GM19025 (cell line): Measurements from ENCODE around the gene SMOC1.

Experiments used
- ATAC-seq: cut with Tn5 transposase; IDR thresholded peaks from one replicate; pipeline ENCODE4 v1.9.1; 2021; ENCODE audit warnings: mild to moderate bottlenecking, low read depth, moderate library complexity; ENCODE audit not compliant: unreplicated experiment

SMOC1 gene

DNA sequence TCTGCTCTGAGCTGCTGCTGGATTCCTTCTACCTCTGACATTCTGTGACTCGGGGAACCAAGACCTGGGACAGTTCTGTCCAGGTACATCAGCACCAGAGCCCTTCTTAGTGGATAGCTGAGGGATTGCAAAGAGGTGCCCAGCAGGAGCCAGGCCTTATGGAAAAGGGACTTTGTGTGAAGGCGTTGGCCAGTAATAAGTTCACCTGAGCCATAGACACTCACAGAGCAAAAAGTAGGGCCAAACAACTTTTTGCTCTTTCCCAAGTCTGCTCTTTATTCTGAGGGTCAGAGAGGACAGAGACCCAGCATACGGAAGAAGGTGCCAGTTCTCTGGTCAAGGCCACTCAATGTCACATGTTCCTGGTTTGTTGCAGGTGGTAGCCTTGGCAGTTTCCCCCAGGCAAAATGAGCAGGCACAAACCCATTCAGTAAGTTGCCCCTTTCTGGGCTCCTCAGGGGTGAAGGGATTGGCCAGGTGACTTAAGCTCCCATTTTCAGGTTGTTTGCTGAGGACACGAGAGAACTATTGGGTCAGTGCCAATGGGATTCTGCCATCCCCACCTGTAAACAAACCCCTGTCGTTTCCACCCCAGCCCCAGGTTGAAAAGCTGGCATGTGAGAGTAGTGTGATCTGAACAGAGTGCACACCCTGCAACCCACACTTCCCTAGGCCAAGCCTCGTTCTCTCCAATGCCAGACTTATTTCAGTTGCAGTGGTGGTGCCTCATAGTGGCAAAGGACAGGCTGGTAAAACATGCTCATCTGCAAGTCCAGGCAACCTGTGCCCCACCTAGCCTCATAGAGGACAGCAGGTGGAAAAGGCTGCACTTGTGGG is 150.3 kb downstream of the SMOC1 start:
- ATAC-seq = no peak

DNA sequence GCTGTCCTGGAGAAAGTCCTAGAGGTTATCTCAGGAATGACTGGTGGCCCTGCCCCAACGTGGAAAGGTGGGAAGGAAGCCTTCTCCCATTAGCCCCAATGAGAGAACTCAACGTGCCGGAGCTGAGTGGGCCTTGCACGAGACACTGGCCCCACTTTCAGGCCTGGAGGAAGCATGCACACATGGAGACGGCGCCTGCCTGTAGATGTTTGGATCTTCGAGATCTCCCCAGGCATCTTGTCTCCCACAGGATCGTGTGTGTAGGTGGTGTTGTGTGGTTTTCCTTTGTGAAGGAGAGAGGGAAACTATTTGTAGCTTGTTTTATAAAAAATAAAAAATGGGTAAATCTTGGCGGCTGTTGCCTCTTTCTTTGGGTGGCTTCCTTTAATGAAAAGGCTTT is 152.8 kb downstream of the SMOC1 start:
- no peak for ATAC-seq

DNA sequence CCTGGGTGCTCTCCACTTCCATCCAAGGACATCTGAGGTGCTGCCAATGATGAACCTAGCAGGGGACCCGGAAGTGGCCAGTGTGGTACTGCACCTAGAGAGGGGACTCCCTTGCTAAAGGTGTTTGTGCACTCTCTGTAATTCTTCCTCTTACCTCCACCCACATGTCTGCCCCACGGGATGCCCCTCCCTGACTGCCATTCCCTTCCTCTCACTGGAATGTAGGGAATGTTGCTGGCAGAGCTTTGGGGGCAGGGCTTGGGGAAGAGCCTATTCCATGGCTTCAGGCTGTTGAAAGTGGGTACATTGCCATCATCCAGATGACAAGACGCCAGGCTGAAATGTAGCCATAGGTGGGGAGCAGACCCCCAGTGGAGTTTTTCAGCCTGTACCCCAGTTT is 153.2 kb downstream of the SMOC1 start:
- ATAC-seq = no peak

DNA sequence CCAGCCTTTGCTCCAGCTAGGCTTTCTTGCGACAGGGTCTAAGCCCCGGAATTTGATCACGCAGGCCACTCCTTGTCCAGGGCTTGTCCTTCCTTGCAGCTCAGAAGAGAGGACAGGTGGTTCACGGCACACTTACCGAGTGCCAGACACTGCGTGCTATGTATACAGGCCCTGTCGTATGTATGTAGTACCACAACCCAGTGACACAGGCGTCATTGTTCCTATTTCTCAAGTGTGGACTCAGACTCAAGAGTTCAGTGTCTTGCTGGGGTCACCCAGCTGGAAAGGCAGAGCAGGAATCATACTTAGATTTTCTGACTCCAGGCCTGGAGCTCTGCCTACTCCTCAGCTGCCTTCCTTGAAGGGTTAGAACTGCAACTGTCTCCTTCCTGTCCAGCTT is 153.9 kb downstream of the SMOC1 start:
- ATAC-seq = no peak

DNA sequence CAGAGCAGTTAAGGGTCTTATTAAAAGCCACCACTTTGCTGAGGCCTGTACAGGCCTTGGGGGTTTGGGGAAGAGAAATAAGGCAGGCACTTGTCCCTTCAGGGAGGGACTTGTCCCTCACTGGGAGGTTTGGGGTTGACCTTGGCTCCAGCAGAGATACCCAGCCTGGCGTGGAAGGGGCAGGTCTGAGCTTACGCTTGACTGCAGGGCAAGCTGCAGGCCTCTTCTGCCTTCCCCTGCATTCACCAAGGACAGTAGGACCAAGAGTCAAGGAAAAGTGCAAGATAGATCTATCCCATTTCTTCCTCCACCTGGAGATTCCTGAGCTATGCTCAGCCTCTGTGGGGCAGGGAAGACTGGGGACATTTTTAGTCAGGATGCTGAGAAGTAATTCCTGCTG is 154.3 kb downstream of the SMOC1 start:
- ATAC-seq = no peak

DNA sequence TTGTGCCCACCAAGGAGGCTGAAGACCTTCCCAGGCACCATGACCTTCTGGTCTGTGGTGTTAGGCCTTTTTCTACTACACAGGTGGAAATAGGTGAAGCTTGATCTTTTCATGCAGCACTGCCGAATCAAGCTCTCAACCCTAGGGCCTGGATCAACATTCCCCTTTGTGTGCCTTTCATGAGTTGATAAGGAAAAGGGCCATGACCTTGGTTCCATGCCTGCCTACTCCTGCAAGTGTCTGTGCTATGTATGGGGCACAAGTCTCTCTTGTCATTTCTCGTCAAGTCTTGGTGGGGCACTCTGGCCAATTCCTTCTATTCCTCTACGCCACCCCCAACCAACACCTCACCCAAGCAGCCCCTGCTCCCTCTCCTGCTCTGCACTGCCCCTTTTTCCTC is 155.0 kb downstream of the SMOC1 start:
- no peak for ATAC-seq

DNA sequence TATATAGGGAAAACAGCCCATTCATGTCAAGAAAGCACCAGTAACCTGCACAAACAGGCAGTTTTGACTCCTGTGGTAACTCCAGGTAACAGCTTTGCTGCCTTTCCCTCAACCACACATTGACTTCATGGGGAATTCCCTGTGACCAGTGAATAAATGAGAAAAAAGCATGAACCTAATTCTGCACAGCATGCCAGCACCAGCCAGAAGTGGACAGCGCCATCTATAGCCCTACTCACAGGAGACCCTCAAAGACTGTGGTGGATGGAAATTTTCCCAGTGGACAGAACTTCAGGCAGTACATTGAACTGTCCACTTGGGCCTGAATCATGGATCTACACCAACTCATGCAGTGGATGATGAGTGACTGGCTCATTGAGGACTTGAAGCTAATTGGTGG is 157.4 kb downstream of the SMOC1 start:
- ATAC-seq = no peak

DNA sequence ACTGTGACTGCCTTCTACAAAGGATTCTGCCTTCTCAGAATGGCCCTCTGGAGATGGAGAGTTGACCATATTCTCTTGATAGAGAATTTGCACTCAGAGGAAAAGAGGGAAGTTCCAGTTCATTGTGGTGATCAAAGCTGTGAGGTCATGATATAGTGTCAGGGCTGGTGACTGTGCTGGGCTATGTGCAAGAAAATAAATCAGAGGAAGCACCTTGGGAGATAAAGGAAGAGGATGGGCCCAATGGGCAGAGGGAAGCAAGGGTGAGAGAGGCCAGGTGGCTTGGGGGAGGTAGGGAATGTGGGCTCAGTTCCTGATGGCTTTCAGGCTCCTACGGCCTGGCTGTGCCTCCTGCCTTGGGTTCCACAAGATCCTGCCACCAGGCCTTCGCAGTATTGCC is 163.8 kb downstream of the SMOC1 start:
- no peak for ATAC-seq

DNA sequence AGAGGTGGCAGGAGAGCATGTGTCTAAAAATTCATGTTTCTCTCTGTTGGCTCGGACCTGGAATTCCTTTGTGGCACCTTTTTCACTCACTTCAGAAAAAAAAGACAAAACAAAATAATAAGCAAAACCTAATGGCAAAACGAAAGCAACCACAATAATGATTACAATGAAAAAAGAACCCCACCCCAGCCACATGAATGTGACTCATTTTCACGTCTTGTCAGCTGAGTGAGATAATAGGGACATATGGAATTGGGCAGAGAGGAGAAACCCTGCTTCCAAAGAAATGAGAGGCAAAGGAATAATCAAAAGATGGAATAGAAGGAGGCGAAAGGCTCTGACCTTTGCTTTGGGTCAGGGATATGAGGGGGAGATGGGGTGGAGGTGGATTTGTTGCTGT is 166.1 kb downstream of the SMOC1 start:
- ATAC-seq = no peak

DNA sequence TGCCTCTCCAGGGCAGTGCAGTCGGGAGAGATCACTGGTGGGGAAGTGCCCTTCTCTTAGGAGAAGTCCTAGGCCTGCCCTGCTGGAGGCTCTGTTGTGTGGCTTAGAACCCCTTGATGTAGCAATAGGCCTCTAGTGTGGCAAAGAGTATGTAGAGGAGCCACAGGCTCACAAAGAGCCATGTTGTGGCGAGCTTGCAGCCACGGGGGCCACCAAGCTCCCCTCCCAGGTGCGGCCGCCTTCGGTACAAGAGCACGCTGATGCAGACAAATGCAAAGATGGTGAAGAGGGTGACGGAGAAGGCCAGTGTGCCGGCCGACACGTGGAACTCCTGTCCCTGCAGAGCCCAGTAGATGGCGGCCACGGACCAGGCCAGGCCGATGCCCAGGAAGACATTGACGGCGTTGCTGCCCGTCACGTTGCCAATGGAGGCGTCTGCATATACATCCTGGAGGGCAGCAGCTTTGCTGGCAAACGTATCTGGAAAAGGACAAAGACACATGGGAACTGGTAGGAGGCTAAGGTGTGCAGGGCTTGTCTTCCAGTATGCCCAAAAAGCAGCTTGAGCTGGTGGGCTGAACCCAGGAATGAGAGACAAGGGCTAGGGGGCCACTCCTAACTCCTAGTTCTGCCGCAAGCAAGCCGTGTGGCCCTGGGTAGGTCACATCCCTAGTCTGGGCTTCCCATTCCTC is 166.8 kb downstream of the SMOC1 start:
- ATAC-seq = no peak

DNA sequence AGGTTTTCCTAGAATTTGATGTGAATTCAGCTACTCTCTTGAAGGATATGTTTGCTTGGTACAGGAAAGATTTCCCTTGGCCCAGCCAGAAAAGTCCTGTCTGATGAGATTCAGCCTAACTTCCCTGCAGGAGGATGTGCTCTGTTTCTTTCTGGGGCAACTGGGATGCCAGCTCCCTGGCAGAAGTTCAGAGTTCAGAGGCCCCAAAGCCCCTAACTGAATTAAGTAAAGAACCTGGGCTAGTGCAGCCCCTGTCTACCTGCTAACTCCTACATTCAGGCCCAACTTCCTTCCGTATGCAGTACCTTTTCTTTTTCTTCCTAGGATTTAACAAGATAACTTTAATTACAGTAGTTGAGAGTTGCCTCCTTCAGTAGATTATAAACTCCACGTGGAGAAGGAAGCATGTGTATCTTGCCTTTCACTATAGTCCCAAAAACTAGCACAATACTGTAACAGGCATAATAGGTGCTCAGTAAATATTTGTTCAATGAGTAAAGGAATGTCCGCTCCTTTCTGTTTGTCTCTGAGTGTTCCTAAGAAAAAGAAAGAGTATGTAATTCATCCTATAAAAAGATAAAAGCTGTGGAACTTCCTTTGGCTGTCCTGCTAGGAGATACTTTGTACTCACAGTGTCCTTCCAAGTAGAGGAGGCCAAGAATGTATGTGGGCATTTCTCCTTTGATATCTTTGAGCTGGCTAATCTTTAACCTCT is 168.5 kb downstream of the SMOC1 start:
- ATAC-seq = no peak

DNA sequence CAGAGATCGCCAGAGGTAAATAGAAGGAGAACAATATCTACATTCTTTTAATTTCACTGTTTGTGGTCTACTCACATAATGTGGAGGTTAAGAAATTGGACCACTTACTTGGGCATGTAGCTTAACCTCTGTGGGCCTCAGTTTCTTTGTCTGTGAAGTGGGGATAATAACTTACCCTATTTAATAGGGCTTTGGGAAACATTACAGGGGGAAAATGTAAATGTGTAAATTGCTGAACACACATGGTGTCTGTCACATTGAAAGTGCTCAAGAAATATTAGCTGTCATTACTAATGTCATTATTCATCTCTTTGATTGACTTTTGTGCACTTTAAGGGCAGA is 169.1 kb downstream of the SMOC1 start:
- no peak for ATAC-seq

DNA sequence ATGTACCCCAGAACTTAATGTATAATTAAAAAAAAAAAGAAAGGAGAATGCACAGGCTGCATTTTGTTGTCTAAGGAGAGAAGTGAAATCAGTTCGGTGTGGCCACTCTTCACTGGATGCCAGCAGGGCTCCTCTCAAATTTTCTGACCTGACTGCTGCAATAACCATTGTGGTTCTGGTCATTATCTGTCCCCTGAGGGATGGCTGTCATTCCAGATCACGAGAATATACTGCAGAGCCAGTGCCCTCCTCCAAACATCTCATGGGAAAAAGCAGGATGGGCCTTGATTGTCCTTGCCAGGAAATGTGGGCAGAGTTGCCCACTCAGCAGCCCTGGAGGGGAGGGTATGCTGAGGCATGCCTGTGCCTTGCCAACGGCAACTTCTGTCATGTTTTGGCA is 170.4 kb downstream of the SMOC1 start:
- no peak for ATAC-seq

DNA sequence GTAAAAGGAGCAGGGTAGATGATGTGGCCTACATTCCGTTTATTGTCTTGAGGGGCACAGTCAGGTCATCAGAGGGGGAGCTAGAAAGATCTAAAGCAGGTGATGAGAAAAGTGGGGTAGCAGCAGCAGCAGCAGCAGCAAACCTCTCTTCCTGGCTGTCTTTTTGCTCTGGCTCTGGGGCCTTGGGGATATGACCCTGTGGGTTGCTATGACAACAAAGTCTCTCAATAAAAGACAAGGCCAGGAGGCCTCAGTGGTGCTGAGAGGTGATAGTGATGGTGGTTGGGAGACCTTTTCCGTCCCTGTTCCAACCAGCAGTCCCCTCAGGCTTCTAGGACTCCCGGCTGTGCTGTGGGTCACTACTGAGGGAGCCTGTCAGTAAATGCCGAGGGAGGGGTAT is 170.9 kb downstream of the SMOC1 start:
- no peak for ATAC-seq

DNA sequence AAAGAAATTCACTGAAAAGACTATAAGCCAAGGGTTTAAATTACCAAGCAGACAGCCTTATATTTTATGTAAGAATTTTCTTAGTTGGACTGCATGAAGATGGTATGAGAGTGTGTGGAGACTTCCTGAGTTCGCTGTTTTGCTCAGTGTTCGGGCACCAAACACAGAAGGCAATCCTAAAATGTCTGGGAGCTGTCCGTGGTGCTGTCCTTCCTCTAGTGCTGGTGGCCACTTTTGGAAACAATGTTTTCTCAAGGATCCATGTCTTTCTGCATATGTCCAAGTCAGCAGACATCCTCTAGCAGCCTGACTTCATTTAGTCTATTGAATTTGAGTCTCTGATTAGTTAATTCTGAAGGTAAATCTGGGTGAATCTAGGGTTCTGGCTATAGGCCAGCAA is 173.8 kb downstream of the SMOC1 start:
- ATAC-seq = no peak

DNA sequence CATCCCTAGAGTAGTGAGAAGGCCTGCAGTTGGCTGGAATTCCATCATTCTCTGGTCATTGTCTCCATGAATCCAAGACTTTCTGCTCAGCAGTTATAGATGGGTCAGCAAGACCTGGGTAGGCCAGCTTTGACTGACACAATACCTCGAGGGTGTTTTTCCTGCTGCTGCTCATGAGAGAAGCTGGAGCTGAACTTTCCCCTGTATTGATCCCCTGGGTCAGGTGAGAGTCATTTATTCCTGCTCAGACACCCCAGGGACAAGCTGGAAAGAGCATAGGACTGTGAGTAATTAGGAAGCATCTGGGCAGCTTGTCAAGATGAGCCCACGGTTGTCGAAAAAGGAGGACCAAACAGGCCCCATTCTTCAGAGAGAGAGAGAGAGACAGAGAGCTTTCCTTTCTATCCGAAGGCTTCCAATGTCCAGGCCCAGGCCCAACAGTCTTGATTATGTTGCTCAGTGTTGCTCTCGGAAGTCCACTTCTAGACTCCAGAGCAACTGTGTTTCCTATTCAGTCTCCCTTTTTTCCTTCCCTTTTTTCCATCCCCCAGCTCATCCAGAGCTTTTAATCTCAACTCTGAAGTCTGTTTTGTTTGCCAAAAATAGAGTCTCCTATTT is 178.4 kb downstream of the SMOC1 start:
- ATAC-seq = no peak

DNA sequence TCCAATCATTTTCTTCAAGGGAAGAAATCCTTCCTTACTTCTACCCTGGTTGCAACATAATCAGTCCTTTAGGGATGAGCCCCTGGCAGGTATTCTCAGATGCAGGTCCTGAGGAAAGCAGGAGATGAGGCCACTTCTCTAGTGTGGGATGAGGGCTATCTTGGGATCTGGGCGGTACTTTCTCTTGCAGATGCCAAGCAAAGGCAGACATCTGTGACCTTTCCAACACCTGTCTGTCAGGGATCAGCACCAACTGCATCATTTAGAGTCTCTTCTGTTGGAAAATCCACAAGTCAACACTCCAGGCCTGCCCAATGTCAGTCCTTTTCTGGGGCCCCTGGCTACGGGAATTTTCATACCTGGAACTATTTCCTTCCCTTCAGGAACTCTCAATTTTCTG is 180.3 kb downstream of the SMOC1 start:
- no peak for ATAC-seq

DNA sequence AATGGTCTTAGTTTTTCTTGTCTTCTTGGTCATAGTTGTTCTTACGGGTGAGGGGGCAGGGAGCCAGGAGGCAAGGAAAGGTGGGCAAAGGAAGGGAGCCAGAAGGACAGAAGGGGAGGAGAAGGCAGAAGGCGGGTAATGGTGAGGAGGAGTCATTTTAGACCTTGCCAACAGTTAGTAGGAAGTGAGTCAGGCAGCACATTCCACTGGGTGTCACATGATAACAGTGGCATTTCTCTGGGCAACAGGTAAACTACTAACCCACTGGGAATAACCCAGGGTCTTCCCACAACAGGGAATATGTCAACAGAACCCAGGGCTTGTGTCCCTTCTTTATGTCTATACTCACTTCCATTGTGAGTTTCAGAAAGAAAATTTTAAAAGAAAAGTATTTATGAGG is 181.9 kb downstream of the SMOC1 start:
- ATAC-seq = no peak

DNA sequence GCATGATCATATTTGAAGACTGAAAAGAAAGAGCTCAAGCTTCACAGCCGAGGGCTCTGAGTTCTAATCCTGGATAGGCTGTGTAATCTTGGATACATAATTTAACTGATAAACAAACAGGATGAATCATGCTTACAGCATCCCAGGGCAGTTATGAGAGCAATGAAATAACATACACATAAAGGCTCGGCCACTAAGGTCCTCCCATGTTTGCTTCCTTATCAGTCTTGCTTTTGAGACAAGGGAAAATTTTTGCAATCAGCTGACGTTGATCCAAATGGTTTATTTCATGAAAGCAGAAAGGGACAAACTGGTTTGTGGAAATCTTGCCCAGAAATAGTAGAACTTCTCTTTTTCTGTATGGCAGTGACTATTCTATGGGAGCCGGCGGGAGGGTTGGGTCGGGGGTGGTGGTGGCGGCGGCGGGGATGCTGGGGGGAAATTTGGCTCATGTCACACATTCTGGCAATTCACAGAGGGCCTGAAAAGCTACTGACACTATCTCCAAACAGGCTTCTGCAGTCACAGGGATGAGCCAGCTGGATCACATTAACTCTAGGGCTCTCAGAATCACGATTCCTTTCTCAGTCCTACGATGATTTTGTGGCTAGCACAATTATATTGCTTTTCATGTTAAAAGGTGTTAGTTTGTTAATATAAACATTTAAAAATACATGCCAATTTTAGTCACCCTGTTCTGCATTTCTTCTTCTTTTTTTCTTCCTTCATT is 185.1 kb downstream of the SMOC1 start:
- ATAC-seq = no peak

DNA sequence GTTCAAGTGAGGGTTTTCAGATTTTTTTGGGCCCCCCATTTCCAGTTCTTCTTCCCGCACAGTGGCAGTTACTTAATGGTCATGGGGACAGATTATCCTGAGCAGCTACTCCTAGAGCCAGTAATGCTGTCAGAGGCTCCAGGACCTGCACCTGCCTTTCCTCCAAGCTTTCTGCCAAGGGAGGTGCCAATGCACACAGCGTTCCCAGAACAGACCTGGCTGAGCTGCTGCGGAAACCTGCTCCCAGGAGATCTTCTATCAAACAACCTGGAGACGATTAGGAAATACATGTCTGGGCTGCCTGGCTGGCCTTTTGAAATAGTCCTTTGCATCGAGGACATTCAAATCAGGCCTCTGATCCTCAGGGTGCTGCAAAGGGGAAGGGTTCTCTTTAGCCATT is 188.6 kb downstream of the SMOC1 start:
- no peak for ATAC-seq

DNA sequence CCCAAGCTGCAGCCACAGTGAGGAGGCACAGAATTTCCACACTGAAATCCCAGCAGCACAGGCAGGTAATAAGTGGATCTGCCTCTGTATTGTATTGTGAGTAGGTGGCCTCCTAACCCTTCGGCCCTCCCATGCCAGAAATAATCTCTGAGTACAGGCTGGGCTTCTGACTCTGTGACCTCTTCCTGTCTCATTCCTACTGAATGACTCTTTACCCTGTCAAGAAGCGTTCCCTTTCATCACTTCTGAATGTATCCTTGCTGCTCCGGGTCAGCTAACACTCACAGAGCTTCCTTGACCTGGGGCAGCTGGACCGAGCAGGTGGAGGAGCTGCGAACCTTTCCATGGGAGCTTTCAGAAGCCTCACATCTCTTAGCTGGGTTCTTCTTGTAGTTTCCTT is 190.0 kb downstream of the SMOC1 start:
- no peak for ATAC-seq
